ENCODE data around the gene PELI3.
"Not testable (repeated sequence)": the region's sequence is repeated elsewhere in the genome, so short reads cannot be mapped to it uniquely, and the experiment has no call there.

PELI3 gene, protein sequence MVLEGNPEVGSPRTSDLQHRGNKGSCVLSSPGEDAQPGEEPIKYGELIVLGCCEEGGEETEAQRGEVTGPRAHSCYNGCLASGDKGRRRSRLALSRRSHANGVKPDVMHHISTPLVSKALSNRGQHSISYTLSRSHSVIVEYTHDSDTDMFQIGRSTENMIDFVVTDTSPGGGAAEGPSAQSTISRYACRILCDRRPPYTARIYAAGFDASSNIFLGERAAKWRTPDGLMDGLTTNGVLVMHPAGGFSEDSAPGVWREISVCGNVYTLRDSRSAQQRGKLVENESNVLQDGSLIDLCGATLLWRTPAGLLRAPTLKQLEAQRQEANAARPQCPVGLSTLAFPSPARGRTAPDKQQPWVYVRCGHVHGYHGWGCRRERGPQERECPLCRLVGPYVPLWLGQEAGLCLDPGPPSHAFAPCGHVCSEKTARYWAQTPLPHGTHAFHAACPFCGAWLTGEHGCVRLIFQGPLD

DNA sequence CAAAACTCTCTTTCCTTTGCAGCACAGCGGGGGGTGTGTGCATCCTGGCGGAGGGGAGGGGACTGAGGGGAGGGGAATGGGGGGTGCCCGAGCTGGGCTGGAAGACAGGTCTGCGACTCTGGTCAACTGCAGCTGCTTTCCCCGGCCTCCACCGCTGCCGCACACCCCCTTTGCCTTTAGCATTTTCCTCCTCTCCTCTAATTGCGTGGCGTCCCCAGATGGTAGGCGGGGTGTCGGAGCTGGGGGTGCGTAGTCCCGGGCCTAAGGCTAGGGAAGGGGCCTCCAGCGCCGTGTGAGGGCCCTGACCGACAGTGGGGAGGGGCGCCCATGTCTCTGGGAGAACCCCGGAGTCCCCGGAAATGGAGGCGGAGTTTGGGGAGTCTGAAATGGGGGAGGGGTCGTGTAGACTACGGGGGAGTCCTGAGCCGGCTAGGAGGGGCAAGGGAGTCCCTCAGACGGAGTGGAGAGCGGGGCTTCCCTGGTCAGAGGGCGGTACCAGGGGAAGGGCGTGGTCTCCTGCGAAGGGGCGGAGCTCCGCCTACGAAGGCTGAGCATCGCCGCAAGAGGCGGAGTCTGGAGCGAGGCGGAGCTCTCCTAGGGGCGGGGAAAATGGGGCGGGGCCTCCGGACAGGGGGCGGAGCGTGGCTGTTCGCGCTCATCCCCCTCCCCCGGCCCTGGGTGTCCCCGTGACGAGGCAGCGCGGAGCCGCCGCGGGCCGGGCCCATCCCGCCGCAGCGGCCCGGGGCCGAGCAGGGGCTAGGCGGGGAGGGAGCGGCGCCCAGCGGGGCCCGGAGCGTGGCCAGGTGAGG lies at the start of gene PELI3:
TSS of gene PELI3 (plus strand) at position 681 of the 809 bp plus-strand sequence. CDS start 1,224 bp downstream, outside the sequence.
- in situ Hi-C loops (cut with HindIII; ENCODE audit: low sequenced_read_pairs), result no loop called here

DNA sequence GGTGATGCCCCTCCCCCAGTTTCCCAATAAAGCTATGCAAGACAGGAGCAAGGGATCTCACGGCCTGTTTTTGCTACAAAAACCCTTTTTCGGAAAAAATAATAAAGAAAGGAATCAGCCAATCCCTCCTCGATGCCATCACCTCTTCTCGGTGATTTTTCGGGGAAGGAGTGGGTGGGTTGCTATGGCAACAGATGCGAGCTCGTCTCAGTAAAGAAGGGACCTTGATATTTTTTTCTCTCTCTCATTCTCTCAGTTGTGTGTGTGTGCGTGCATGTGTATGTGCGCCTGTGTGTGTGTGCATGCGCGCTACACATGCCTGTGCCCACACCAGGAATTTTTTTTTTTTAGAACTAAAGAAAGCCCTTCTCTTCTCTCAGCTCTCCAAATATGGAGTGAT lies 49.7 kb upstream of the PELI3 start:
- in situ Hi-C loops (cut with HindIII; ENCODE audit: low sequenced_read_pairs), result no loop called here

DNA sequence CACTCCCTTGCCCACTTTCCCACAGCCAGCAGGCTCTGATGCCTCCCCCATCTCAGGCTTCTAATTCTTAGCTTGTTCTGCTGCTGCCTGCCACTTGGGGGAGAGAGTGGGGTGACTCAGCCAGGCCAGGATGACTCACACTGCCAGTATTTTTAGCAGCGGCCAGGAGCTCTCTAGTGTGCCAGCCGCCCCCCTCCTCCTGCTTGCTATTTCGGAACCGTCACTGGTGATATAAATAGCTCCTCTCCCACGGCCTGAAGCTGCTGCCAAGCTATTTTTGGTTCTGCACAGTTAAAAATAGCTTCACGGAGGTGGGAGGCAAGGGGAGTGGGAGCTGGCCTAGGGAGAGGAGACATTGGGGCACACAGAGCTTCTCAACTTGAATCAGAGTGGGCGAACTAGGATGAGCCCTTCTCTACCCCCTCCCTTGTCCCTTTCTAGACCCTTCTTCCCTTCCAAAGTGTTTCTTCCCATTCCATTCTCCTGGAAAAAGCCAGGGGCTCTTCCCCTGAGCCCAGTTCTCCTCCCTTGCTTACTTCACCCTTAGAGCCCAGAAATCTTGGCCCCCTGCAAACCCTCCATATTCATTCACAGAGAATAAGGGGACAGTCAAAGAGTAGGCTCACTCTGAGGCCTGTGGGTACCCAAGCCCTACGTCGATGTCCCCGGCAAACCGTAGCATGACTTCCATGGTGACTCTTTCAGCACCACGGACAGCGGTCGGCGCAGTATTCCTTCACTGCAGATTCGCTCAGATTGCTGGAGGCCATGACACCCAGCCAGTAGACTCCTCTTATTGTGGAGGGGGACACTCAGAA lies 48.3 kb upstream of the PELI3 start:
- in situ Hi-C loops (cut with HindIII; ENCODE audit: low sequenced_read_pairs), result no loop called here

DNA sequence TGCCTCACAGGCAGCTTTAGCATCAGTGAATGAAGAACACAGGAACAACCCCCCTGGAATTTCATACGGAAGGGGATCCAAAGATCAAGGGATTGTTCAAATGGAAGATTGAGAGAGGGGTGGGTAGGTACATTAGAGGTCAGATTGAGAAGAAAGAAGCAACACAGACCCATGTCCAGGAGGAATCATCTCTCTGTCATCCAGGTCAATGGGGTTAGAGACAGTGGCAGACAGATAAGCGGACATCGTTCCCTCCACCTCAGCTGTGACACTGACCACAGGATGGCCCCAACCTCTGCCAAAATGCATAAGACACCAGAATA lies 47.8 kb upstream of the PELI3 start:
- in situ Hi-C loops (cut with HindIII; ENCODE audit: low sequenced_read_pairs), result no loop called here

DNA sequence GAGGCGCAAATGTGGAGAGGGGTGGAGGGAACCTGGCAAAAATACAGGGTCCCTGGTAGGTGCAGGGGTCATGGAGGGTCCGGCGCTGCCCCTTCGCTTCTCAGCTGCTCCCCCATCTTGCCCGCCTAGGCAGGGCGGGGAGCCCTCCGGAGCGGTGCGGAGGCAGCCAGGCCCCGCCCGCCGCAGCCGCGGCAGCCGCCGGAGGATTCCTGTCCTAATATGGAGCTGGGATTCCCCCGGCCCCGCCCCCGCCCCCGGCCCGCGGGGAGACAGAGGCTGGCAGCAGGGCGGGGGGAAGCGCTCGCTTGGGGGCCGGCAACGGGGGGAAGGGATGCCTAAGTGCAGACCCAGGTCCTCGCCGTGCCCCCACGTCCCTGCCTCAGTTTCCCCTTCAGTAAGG lies 46.9 kb upstream of the PELI3 start:
- in situ Hi-C loops (cut with HindIII; ENCODE audit: low sequenced_read_pairs), result no loop called here

DNA sequence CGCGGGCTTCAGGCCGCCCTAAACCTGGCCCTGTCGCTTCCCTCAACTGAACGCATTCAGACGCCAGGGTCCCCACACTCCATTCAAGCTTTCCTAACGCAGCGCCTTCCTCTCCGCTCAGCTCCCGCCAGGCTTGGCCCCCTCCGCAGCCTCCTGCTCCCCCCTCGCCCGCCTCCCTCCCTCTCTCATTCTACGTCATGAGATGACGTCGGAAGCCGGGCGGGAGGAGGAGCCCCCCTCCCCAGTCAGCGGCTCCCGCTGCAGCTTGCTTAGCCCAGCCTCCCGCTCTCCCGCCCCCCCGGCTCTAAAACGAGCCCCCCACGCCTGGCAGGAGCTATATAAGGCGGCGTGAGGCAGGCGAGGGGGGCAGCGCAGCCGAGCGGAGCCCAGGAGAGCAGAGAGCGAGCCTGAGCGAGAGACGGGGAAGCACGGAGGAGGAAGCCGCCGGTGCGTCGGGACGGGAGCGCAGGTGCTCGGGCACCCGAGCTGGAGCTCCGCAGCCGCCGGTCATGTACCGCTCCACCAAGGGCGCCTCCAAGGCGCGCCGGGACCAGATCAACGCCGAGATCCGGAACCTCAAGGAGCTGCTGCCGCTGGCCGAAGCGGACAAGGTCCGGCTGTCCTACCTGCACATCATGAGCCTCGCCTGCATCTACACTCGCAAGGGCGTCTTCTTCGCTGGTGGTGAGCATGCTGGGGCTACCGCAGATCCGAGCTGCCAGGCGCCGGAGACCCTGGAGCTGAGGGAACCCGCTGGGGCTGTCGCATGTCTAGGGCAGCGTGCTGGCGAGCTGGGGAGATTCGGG lies 45.8 kb upstream of the PELI3 start, which contains the start of gene NPAS4:
TSS of gene NPAS4 (plus strand) at position 365 of the 806 bp plus-strand sequence. CDS start at position 510, 145 bp downstream.
- in situ Hi-C loops (cut with HindIII; ENCODE audit: low sequenced_read_pairs), result no loop called here

DNA sequence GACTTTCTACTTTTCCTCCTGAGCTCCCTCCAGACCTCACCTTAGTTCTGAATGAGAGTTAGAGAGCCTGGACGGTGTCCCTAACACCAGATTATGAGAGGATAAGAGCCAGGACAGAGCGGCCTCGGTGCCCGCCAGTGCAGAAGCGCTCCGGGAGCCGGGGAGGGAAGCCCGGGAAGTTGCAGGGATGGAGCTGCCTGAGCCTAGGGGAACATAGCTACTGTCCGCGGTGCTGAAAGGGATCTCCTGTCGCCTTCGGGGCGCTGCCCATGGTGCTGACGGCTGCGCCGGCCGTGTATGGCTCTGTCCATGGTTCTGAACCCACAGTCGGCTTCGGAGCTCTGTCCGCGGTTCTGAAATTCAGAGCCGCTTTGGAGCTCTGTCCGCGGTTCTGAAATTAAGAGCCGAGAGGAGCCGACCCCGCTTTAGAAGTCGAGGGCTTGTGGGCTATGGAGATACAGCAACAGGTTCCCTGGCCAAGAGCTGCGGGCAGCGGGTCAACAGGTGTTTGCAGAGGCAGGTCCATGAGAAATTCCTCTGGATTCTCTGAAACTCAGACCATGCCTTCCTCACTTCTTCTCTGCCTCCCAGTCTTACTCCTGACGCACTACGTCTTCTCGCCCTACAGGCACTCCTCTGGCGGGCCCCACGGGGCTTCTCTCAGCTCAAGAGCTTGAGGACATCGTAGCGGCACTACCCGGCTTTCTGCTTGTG lies 45.1 kb upstream of the PELI3 start:
- in situ Hi-C loops (cut with HindIII; ENCODE audit: low sequenced_read_pairs), result no loop called here

DNA sequence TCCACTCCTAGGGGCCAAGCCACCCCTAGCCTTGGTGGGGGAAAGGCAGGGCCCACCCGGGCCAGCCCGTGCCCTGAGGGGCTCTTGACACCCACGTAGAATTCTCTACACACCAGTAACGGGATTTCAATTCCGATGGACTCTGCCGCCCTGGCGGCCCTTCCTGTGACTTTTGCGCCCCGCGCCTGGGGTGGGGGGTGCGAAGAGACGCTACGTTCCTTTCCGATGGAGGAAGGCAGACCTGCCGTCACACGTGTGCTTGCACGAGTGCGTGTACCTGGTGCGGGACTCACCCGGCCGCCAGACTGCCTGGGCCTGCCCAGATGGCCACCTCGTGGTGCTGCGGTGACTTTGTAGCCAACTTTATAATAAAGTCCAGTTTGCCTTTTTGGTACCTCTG lies 40.4 kb upstream of the PELI3 start:
- in situ Hi-C loops (cut with HindIII; ENCODE audit: low sequenced_read_pairs), result no loop called here

DNA sequence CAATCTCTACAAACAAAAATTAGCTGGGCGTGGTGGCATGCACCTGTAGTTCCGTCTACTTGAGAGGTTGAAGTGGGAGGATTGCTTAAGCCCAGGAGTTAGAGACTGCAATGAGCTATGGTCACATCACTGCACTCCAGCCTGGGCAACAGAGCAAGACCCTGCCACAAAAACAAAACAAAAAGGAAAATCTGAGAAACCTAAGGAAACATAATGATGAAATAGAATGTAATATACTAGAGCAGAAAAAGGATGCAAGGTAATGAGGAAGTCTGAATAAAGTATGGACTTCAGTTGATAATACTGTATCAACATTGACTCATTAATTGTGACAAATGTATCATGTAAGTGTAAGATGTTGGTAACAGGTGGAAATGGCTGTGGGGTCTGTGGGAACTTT lies 37.8 kb upstream of the PELI3 start:
- in situ Hi-C loops (cut with HindIII; ENCODE audit: low sequenced_read_pairs), result no loop called here

DNA sequence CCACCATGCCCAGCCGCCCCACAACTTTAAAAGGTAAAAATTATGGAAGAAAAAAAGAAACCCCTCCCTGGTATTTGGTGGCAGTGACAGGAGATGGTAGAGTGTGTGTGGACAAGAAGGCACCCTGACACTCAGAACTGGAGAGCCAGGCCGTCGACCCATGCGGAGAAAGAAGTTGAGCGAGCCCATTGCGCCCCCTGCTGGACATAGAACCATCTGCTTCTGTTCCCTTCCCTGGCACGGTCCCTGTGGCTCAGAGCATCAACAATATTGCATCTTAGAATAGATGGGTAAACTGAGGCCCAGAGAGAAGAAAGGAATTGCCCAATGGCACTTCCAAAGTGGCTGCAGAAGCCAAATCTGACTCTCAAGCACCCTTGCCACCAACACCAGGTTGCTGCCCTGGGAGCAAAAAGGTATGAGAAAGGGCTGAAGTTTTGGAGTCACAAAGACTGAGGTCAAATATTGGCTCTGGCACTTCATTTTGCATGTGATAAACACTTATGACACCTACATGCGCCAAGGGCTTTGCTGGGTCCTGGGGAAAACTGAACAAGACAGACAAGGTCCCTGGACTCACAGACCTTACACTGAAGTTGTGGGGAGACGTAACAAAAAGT lies 36.6 kb upstream of the PELI3 start:
- in situ Hi-C loops (cut with HindIII; ENCODE audit: low sequenced_read_pairs), result no loop called here

DNA sequence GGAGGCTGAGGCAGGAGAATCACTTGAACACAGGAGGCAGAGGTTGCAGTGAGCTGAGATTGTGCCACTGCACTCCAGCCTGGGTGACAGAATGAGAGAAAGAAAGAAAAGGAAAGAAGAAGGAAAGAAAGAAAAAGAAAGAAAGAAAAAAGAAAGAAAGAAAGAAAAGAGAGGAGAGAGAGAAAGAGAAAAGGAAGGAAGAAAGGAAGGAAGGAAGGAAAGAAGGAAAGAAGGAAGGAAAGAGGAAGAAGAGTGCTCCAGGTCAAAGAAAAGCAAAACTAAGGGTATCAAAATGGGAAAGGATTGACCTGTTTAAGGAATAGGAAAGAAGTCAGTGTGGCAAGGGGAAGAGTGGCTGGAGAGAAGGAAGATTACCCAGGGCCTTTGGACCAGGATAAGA lies 35.4 kb upstream of the PELI3 start:
- in situ Hi-C loops (cut with HindIII; ENCODE audit: low sequenced_read_pairs), result not testable (repeated sequence)

DNA sequence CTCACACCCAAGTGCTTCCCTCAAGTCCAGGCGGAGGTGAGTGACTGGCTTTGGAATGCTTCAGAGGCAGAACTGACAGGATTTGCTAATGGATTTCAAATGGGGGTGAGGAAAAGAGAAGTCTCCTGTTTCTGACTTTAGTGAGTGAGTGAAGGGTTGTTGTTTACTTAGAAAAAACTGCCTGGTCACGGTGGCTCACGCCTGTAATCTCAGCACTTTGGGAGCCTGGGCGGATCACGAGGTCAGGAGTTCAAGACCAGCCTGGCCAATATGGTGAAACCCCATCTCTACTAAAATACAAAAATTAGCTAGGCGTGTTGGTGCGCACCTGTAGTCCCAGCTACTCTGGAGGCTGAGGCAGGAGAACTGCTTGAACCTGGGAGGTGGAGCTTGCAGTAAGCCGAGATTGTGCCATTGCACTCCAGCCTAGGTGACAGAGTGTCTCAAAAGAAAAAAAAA lies 34.8 kb upstream of the PELI3 start:
- in situ Hi-C loops (cut with HindIII; ENCODE audit: low sequenced_read_pairs), result not testable (repeated sequence)

DNA sequence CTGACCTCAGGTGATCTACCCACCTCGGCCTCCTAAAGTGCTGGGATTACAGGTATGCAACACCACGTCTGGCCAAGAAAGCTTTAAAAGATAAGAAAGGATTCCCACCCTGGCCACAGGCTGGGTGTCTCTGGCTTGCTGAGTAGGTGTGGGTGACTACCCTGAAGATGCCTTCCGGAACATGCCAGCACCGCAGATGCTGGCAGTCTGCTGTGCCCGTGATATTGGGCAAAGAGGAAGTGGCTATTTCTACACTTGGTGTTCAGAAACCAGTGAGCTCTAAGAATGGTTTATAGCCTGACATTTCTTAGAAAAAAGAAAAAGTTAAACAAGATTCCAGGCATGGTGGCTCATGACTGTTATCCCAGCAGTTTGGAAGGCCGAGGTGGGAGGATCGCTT lies 34.1 kb upstream of the PELI3 start:
- in situ Hi-C loops (cut with HindIII; ENCODE audit: low sequenced_read_pairs), result no loop called here

DNA sequence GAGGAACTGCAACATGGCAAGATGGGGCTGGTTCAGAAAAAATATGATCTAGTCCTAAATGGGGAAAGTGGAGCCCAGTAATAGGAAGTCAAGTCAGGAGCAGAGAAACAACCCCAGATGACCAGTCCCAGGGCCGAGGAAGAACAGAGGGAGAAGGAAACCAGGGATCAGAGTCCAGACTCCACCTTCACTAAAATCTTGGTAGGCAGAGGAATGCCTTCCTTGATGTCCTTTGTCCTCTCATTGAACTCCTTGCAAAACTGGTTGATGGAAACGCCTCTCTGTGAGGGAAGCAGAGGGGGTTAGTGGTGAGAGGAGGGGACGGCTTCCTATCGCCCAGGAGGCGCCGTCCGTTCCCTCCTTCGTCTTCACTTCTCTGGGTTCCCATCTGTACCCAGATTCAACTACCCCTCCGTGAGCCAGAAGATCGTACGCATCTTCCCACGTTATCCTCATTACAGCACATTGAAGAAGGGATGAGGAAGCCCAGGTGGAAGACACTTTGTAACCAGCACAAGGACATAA lies 28.7 kb upstream of the PELI3 start:
- in situ Hi-C loops (cut with HindIII; ENCODE audit: low sequenced_read_pairs), result no loop called here

DNA sequence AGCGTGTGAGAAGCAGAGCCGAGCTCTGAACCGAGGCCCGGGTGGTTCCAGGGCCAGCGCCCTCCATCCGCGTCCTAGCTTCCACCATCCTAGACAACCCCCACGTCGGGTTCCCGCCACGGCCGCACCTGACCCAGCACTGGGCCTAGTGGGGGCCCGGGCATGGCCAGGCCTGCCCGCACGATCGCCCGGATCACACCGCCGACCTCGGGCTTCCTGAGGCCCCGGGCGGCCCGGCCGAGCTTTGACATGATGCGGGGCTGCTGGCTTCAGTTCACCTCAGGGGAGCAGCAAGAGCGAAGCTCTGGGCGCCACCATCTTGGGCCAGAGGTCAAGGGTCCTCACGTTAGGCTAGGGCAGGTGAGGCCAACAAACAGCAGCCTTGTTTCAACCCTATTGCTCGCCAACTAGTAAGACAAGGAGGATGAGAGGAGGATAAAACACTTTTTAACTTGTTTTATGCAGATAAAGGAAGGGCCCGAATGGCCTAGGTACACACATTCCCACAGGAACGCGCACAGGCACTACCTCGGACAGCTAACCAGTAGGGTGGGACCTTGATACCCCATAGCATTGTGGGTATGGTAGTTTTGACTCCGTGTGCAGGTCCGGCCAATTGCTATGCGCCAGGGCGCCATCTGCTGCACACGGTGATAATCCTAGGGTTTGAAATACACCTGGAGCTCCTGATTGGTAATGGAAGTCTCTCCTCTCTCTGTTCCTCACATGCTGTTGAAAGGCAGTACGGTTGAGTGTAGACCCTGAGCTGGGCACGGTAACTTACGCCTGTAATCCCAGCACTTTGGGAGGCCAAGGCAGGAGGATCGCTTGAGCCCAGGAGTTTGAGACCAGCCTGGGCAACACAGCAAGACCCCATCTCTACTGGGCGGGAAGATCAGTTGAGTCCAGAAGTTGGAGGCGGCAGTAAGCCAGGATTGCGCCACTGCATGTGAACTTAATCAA lies 27.9 kb upstream of the PELI3 start, which contains the start of gene MRPL11:
TSS of gene MRPL11 (minus strand) at position 345 of the 963 bp plus-strand sequence. CDS start at position 251, 94 bp downstream.
- in situ Hi-C loops (cut with HindIII; ENCODE audit: low sequenced_read_pairs), result no loop called here

DNA sequence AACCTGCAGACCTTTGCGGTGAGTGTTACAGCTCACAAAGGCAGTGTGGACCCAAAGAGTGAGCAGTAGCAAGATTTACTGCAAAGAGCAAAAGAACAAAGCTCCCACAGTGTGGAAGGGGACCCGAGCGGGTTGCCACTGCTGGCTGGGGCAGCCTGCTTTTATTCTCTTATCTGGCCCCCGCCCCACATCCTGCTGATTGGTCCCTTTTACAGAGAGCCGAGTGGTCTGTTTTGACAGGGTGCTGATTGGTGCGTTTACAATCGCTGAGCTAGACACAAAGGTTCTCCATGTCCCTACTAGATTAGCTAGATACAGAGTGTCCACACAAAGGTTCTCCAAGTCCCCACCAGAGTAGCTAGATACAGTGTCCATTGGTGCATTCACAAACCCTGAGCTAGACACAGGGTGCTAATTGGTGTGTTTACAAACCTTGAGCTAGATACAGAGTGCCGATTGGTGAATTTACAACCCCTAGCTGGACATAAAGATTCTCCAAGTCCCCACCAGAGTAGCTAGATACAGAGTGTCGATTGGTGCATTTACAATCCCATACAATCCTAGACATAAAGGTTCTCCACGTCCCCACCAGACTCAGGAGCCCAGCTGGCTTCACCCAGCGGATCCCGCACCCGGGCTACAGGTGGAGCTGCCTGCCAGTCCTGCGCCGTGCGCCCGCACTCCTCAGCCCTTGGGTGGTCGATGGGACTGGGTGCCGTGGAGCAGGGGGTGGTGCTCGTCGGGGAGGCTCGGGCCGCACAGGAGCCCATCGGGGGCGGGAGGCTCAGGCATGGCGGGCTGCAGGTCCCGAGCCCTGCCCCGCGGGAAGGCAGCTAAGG lies 26.4 kb upstream of the PELI3 start:
- in situ Hi-C loops (cut with HindIII; ENCODE audit: low sequenced_read_pairs), result not testable (repeated sequence)

DNA sequence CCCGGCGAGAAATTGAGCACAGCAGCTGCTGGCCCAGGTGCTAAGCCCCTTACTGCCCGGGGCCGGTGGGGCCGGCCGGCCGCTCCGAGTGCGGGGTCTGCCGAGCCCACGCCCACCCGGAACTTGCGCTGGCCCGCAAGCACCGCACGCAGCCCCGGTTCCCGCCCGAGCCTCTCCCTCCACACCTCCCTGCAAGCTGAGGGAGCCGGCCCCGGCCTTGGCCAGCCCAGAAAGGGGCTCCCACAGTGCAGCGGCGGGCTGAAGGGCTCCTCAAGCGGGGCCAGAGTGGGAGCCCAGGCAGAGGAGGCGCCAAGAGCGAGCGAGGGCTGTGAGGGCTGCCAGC lies 25.8 kb upstream of the PELI3 start:
- in situ Hi-C loops (cut with HindIII; ENCODE audit: low sequenced_read_pairs), result not testable (repeated sequence)
